HG03159 (cell line): ENCODE measurements around the gene MCHR1.

Experiments
- ATAC-seq: cut with Tn5 transposase; IDR thresholded peaks from one replicate; pipeline ENCODE4 v1.9.1; 2021; ENCODE audit warnings: mild to moderate bottlenecking, moderate library complexity; ENCODE audit not compliant: unreplicated experiment

MCHR1 gene

GRCh38 chr22:40679249-40679963 is at the start of gene MCHR1:
MCHR1 (plus strand) TSS chr22:40679484; CDS start chr22:40679653, 169 bp downstream.
- no peak for ATAC-seq

GRCh38 chr22:40631925-40632324 is 47.4 kb upstream of the MCHR1 start:
- no peak for ATAC-seq

- ATAC-seq = no peak
Measured at GRCh38 chr22:40633036-40633435, 46.2 kb upstream of the MCHR1 start.

GRCh38 chr22:40634119-40634903 is 45.0 kb upstream of the MCHR1 start:
- no peak for ATAC-seq

GRCh38 chr22:40635043-40635939 is 44.0 kb upstream of the MCHR1 start:
- ATAC-seq = no peak

GRCh38 chr22:40635940-40636379 is 43.3 kb upstream of the MCHR1 start:
- peak; percentile 14 for ATAC-seq

- ATAC-seq = peak; percentile 89
Measured at GRCh38 chr22:40636380-40637182, 42.7 kb upstream of the MCHR1 start, which contains the start of gene MRTFA. MRTFA (minus strand) TSS chr22:40636719.

- ATAC-seq = peak; percentile 1
Measured at GRCh38 chr22:40637183-40638150, 41.8 kb upstream of the MCHR1 start.

- no peak for ATAC-seq
Measured at GRCh38 chr22:40638261-40638660, 41.0 kb upstream of the MCHR1 start.

GRCh38 chr22:40641269-40641668 is 38.0 kb upstream of the MCHR1 start:
- no peak for ATAC-seq

GRCh38 chr22:40642316-40642715 is 37.0 kb upstream of the MCHR1 start:
- ATAC-seq = no peak

- no peak for ATAC-seq
Measured at GRCh38 chr22:40645579-40646197, 33.6 kb upstream of the MCHR1 start.

- ATAC-seq = no peak
Measured at GRCh38 chr22:40648386-40648785, 30.9 kb upstream of the MCHR1 start.

GRCh38 chr22:40651057-40651456 is 28.2 kb upstream of the MCHR1 start:
- ATAC-seq = no peak

GRCh38 chr22:40651563-40652501 is 27.5 kb upstream of the MCHR1 start:
- no peak for ATAC-seq

GRCh38 chr22:40653361-40653760 is 25.9 kb upstream of the MCHR1 start:
- ATAC-seq = no peak

GRCh38 chr22:40654522-40655167 is 24.6 kb upstream of the MCHR1 start:
- no peak for ATAC-seq
